Uterus (tissue), 2 donors: ENCODE results near the gene BAHCC1.

Experiments used
- POLR2A ChIP-seq, 2 donors: fragments of 450-650 bp; IDR thresholded peaks; one replicate each; pipeline ENCODE4 v1.6.1; 2016; ENCODE audit warnings: antibody characterized with exemption in 2 of 2, mild to moderate bottlenecking in 1 of 2, moderate library complexity in 1 of 2
- TF ChIP-seq, protein P1 (sequence below), 4 experiments: fragments of 200-600 bp in 2 of 4; fragments of 450-650 bp in 2 of 4; sonication (generic) in 2 of 4; IDR thresholded peaks; one replicate each; pipeline ENCODE4 v1.5.1; 2016 to 2019; ENCODE audit warnings: antibody characterized with exemption in 4 of 4, mild to moderate bottlenecking in 2 of 4, moderate library complexity in 1 of 4

DNA sequence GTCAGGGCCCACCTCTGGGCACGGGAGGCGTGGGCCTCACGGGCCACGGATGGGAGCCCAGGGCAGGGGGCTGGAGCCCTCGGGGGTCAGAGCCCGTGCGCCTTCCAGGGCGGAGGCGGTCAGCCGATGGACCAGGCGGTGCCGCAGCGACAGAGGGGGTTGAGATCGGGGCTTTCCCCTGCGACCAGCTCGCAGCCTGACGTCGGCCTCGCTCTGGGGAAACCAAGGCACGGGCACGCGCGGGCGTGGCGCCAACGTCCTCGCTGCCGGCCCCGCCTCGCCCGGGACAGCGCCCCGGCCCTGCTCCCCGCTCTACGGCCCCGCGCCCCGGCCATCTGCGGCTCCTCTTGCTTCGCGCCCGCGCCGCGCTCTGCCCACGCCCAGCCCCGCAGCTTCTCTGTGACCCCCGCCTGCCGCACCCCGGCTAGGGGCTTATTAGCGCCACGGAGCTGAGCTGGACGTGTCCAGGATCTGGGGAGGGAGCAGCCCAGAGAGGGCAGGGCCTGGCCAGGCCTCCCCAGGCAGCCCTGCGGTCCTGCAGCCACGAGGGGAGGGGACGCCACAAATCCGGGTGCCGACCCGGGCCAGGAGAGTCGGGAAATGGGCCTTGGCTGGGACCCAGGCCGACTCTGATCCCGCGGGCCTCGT lies 103.8 kb downstream of the BAHCC1 start:
- TF ChIP-seq, protein P1, sequence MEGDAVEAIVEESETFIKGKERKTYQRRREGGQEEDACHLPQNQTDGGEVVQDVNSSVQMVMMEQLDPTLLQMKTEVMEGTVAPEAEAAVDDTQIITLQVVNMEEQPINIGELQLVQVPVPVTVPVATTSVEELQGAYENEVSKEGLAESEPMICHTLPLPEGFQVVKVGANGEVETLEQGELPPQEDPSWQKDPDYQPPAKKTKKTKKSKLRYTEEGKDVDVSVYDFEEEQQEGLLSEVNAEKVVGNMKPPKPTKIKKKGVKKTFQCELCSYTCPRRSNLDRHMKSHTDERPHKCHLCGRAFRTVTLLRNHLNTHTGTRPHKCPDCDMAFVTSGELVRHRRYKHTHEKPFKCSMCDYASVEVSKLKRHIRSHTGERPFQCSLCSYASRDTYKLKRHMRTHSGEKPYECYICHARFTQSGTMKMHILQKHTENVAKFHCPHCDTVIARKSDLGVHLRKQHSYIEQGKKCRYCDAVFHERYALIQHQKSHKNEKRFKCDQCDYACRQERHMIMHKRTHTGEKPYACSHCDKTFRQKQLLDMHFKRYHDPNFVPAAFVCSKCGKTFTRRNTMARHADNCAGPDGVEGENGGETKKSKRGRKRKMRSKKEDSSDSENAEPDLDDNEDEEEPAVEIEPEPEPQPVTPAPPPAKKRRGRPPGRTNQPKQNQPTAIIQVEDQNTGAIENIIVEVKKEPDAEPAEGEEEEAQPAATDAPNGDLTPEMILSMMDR (IDR thresholded peaks at IDR 0.05): no peak
- TF ChIP-seq POLR2A (IDR thresholded peaks at IDR 0.05): no peak
